Tibial artery (tissue), 4 donors: ENCODE results near the gene SMIM7.
A peak's percentile ranks its signal among the peaks of the same experiment; 100 is the strongest.

Experiments used
- DNase-seq, 2 donors: peaks; one replicate each; pipeline ENCODE4 v3.0.0-alpha.2; 2019
- H3K27ac ChIP-seq, 2 donors: fragments of 200-600 bp; sonication (generic) in 1 of 2; 1 replicate in 1 of 2; 2 replicates in 1 of 2; pipeline ENCODE4 v1.5.1; 2018 to 2019; ENCODE audit warnings: mild to moderate bottlenecking in 1 of 2
- H3K27me3 ChIP-seq, 2 donors: fragments of 200-600 bp; sonication (generic) in 1 of 2; one replicate each; pipeline versions ENCODE4 v1.5.1 to v1.6.0; 2016 to 2019
- H3K36me3 ChIP-seq, 3 donors: fragments of 200-600 bp; sonication (generic) in 2 of 3; one replicate each; pipeline ENCODE4 v1.5.1; 2016 to 2019; ENCODE audit warnings: mild to moderate bottlenecking in 2 of 3
- H3K4me1 ChIP-seq, 4 donors: fragments of 200-600 bp; sonication (generic) in 2 of 4; 1 replicate in 3 of 4; 2 replicates in 1 of 4; pipeline ENCODE4 v1.5.1; 2016 to 2019
- H3K4me3 ChIP-seq, 2 donors: fragments of 200-600 bp; sonication (generic) in 1 of 2; 1 replicate in 1 of 2; 2 replicates in 1 of 2; pipeline ENCODE4 v1.5.1; 2018 to 2019; ENCODE audit warnings: mild to moderate bottlenecking in 2 of 2
- H3K9me3 ChIP-seq, 3 donors: fragments of 200-600 bp; sonication (generic) in 1 of 3; one replicate each; pipeline ENCODE4 v1.5.1; 2016 to 2019
- intact Hi-C: fragments of 100-400 bp; cut with DNase I; formaldehyde crosslinking; loops from one replicate; pipeline ENCODE4 v1.15.0; 2023; ENCODE audit warnings: low total_unique reads
- TF ChIP-seq, protein P1 (sequence below), 2 experiments: fragments of 200-600 bp in 1 of 2; fragments of 450-650 bp in 1 of 2; IDR thresholded peaks; one replicate each; pipeline ENCODE4 v1.5.1; 2017 to 2019; ENCODE audit warnings: antibody characterized with exemption in 2 of 2, mild to moderate bottlenecking in 1 of 2, moderate library complexity in 1 of 2

The SMIM7 gene

DNA sequence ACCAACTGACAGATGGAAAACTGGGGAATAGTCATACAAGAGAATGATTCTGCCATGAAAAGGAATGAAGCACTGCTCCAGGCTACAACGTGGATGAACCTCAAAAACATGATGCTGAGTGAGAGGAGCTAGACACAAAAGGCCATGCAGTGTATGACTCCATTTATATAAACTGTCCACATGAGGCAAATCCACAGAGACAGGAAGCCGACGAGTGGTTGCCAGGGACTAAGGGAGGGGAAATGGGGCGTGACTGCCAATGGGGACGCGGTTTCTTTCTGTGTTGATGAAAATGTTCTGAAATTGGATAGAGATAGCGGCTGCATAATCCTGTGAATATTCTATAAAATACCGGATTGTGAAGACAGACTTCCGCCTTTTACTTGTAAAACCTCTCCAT, 10.2 kb downstream of the SMIM7 start:
- TF ChIP-seq, protein P1, sequence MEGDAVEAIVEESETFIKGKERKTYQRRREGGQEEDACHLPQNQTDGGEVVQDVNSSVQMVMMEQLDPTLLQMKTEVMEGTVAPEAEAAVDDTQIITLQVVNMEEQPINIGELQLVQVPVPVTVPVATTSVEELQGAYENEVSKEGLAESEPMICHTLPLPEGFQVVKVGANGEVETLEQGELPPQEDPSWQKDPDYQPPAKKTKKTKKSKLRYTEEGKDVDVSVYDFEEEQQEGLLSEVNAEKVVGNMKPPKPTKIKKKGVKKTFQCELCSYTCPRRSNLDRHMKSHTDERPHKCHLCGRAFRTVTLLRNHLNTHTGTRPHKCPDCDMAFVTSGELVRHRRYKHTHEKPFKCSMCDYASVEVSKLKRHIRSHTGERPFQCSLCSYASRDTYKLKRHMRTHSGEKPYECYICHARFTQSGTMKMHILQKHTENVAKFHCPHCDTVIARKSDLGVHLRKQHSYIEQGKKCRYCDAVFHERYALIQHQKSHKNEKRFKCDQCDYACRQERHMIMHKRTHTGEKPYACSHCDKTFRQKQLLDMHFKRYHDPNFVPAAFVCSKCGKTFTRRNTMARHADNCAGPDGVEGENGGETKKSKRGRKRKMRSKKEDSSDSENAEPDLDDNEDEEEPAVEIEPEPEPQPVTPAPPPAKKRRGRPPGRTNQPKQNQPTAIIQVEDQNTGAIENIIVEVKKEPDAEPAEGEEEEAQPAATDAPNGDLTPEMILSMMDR (IDR thresholded peaks at IDR 0.05) = no peak
- Histone ChIP-seq H3K4me3 (no peak overlapping the region), H3K4me1 (no peaks in the 10 kb centered on the region), H3K36me3 (peaks cover 67 to 93% (median 68%) of the 10 kb centered on the region in 3 donors), H3K27me3 (no peaks in the 10 kb centered on the region), H3K27ac (no peak overlapping the region), H3K9me3 (no peaks in the 10 kb centered on the region)
- DNase-seq = peak in 1 of 2 donors; percentile 31
- intact Hi-C loops = no loop called here

DNA sequence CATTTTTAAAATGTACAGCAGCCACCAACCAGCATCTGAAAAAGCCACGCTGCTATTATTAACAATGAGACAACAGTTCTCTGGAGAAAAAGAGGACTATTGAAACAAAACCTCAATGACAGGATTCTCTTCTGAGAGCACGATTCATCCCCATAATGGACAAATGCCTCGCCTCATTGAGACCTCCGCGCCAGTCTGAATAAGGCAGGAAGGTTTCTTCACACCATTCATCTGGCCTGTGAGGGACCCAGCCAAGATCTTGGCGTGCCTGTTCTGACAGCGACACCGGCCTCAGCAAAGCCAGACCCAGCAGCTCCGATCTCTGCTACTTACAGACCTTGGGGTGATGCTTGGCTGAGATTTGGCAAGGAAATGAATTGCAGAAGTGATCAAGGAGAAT, 14.8 kb downstream of the SMIM7 start:
- Histone ChIP-seq H3K36me3 (peaks cover 60 to 92% (median 66%) of the 10 kb centered on the region in 3 donors), H3K4me1 (no peaks in the 10 kb centered on the region), H3K9me3 (no peaks in the 10 kb centered on the region), H3K27me3 (no peaks in the 10 kb centered on the region), H3K4me3 (no peak overlapping the region), H3K27ac (no peak overlapping the region)
- intact Hi-C loops = no loop called here
- TF ChIP-seq, protein P1 (IDR thresholded peaks at IDR 0.05) = no peak
- no peak for DNase-seq

DNA sequence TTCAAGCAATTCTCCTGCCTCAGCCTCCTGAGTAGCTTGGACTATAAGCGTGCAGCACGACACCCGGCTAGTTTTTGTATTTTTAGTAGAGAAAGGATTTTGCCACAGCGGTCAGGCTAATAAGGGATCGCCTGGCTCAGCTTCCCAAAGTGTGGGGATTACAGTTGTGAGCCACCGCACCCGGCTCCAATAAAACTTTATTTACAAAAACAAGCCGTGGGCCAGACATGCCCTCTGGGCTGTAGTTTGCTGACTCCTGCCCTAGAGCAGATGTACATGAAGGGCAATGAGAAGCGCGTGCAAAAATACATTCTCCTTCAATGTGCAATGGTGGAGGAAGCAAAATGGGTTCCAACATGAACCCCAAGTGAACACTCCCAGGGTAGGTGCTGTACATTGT, 18.2 kb downstream of the SMIM7 start:
- intact Hi-C loops = no loop called here
- no peak for DNase-seq
- peaks cover 46 to 94% (median 53%) of the 10 kb centered on the region in 3 donors for H3K36me3 ChIP-seq

DNA sequence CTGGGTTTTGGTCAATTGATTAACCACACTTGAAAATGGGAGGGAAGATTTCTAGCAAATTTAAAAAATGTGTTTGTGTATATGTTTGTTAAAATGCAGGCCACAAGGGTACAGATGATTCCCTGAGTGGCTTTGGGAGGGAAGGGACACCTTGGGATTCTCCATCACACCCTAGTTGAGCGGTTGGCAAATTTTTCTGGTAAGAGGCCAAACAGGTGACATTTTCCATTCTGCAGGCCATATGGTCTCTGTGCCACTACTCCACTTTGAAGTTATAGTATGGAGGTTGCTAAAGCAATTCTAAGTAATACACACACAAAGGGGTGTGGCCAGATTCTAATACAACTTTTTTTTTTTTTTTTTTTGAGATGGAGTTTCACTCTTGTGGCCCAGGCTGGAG, 19.0 kb downstream of the SMIM7 start:
- Histone ChIP-seq H3K36me3 (peaks cover 38 to 86% (median 46%) of the 10 kb centered on the region in 3 donors), H3K4me1 (no peaks in the 10 kb centered on the region), H3K9me3 (no peaks in the 10 kb centered on the region), H3K27ac (no peak overlapping the region), H3K4me3 (no peak overlapping the region), H3K27me3 (no peaks in the 10 kb centered on the region)
- intact Hi-C loops = no loop called here
- no peak for DNase-seq
- TF ChIP-seq, protein P1 (IDR thresholded peaks at IDR 0.05) = no peak

More for the DNA sequence above, 18.2 kb downstream of the SMIM7 start:
- TF ChIP-seq, protein P1 (IDR thresholded peaks at IDR 0.05) = no peak
- H3K27me3 ChIP-seq = no peaks in the 10 kb centered on the region
- H3K9me3 ChIP-seq = no peaks in the 10 kb centered on the region
- H3K27ac ChIP-seq = no peak overlapping the region
- no peak overlapping the region for H3K4me3 ChIP-seq
- no peaks in the 10 kb centered on the region for H3K4me1 ChIP-seq

DNA sequence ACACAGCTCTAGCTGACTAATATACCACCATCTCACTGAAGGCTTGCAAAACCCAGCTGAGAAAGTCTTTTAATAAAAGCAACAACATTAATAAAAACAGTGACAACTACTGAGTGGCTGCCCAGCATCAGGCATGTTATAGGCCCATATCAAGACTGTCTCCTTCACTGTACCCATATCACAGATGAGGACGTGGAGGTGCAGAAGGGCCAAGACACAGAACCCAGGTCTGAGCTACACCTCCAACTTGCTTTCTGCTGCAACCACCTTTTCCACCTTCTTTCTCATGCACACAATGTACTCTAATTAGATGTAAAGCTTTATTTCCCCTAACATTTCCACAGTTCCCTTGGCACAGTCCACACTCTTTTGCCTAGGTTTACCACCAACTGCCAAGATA, 21.3 kb downstream of the SMIM7 start:
- intact Hi-C loops = no loop called here
- TF ChIP-seq, protein P1 (IDR thresholded peaks at IDR 0.05) = no peak
- H3K36me3 ChIP-seq = peaks cover 23 to 81% (median 25%) of the 10 kb centered on the region in 3 donors

DNA sequence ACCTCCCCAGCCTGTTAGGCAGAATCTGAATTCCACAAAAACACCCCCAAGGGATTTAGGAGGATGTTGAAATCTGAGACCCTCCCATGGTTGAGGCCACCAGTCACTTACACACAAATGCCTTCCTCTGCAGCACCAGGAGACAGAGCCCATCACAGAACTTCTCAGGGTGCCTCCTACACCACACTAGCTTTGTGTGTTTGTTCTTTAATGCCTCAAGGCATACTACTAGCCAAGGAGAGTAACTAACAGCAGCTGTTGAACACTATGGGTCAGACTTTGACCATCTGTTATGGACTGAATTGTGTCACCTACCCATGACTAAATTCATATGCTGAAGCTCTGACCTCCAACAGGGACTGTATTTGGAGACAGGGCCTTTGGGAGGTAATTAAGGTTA, 22.4 kb downstream of the SMIM7 start:
- no peak overlapping the region for H3K4me3 ChIP-seq
- DNase-seq = no peak
- H3K4me1 ChIP-seq = no peaks in the 10 kb centered on the region
- no peaks in the 10 kb centered on the region for H3K27me3 ChIP-seq
- TF ChIP-seq, protein P1 (IDR thresholded peaks at IDR 0.05) = no peak
- peaks cover 12 to 81% (median 14%) of the 10 kb centered on the region in 3 donors for H3K36me3 ChIP-seq
- H3K27ac ChIP-seq = no peak overlapping the region
- intact Hi-C loops = no loop called here
- no peaks in the 10 kb centered on the region for H3K9me3 ChIP-seq

More for the DNA sequence above, 21.3 kb downstream of the SMIM7 start:
- H3K27ac ChIP-seq = no peak overlapping the region
- no peaks in the 10 kb centered on the region for H3K9me3 ChIP-seq
- no peak for DNase-seq
- H3K4me3 ChIP-seq = no peak overlapping the region
- H3K4me1 ChIP-seq = no peaks in the 10 kb centered on the region
- no peaks in the 10 kb centered on the region for H3K27me3 ChIP-seq
